Uterus (tissue), 2 donors: Measurements from ENCODE around the gene TREML4.

Experiments used
- POLR2A ChIP-seq, 2 donors: fragments of 450-650 bp; IDR thresholded peaks; one replicate each; pipeline ENCODE4 v1.6.1; 2016; ENCODE audit warnings: antibody characterized with exemption in 2 of 2, mild to moderate bottlenecking in 1 of 2, moderate library complexity in 1 of 2
- TF ChIP-seq, protein P1 (sequence below), 4 experiments: fragments of 200-600 bp in 2 of 4; fragments of 450-650 bp in 2 of 4; sonication (generic) in 2 of 4; IDR thresholded peaks; one replicate each; pipeline ENCODE4 v1.5.1; 2016 to 2019; ENCODE audit warnings: antibody characterized with exemption in 4 of 4, mild to moderate bottlenecking in 2 of 4, moderate library complexity in 1 of 4

DNA sequence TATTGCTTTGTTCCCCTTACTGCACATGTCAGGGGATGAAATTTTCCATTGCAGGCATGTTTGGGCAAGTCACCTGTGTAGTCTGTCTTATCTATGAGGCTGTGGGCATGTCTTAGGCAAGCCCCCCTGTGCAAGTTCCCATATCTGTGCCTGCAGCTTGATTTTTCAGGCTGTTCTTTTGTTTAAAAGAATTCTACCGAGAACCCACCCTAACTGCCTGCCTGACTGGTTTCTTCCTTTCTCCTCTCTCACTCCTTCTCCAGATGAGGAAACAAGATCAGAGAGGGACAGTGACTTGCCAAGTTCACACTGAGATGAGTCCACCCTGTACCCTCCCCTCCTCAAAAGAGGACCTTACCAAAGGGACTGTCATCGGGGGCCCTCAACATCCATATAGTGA lies 38.2 kb upstream of the TREML4 start:
- TF ChIP-seq, protein P1, sequence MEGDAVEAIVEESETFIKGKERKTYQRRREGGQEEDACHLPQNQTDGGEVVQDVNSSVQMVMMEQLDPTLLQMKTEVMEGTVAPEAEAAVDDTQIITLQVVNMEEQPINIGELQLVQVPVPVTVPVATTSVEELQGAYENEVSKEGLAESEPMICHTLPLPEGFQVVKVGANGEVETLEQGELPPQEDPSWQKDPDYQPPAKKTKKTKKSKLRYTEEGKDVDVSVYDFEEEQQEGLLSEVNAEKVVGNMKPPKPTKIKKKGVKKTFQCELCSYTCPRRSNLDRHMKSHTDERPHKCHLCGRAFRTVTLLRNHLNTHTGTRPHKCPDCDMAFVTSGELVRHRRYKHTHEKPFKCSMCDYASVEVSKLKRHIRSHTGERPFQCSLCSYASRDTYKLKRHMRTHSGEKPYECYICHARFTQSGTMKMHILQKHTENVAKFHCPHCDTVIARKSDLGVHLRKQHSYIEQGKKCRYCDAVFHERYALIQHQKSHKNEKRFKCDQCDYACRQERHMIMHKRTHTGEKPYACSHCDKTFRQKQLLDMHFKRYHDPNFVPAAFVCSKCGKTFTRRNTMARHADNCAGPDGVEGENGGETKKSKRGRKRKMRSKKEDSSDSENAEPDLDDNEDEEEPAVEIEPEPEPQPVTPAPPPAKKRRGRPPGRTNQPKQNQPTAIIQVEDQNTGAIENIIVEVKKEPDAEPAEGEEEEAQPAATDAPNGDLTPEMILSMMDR (IDR thresholded peaks at IDR 0.05) = no peak
- no peak for TF ChIP-seq POLR2A (IDR thresholded peaks at IDR 0.05)
